ENCODE measurements around the gene LYRM4.

Gene LYRM4

GRCh38 chr6:5159162-5159561, 101.6 kb downstream of the LYRM4 start:
- no peak for TF ChIP-seq CTCF (conservative IDR thresholded peaks at IDR 0.05; ENCODE audit: low read depth, low read length)
- Histone ChIP-seq H4K20me1 (ENCODE audit: insufficient read depth) (no peaks in the 10 kb centered on the region), H3K4me1 (ENCODE audit: low read depth, poor library complexity, severe bottlenecking) (peaks cover 7% of the 10 kb centered on the region), H3K79me2 (ENCODE audit: insufficient read depth, low read depth) (no peaks in the 10 kb centered on the region), H3K9ac (no peak overlapping the region), H3K4me3 (IDR thresholded peaks at IDR 0.05; ENCODE audit: insufficient read depth, low read depth, low read length) (no peak overlapping the region), H3K27ac (no peak overlapping the region), H2AFZ (ENCODE audit: low read depth) (no peak overlapping the region), H3K27me3 (ENCODE audit: insufficient read depth, low read depth) (no peaks in the 10 kb centered on the region), H3K4me2 (no peak overlapping the region), H3K36me3 (ENCODE audit: insufficient read depth) (no peaks in the 10 kb centered on the region)

GRCh38 chr6:5158180-5158579, 102.6 kb downstream of the LYRM4 start:
- Histone ChIP-seq H4K20me1 (ENCODE audit: insufficient read depth) (no peaks in the 10 kb centered on the region), H3K4me1 (ENCODE audit: low read depth, poor library complexity, severe bottlenecking) (no peaks in the 10 kb centered on the region), H3K27me3 (ENCODE audit: insufficient read depth, low read depth) (no peaks in the 10 kb centered on the region), H3K27ac (no peak overlapping the region), H3K4me3 (IDR thresholded peaks at IDR 0.05; ENCODE audit: insufficient read depth, low read depth, low read length) (no peak overlapping the region), H3K9ac (no peak overlapping the region), H3K4me2 (no peak overlapping the region), H3K36me3 (ENCODE audit: insufficient read depth) (no peaks in the 10 kb centered on the region), H2AFZ (ENCODE audit: low read depth) (no peak overlapping the region), H3K79me2 (ENCODE audit: insufficient read depth, low read depth) (no peaks in the 10 kb centered on the region)
- no peak for TF ChIP-seq CTCF (conservative IDR thresholded peaks at IDR 0.05; ENCODE audit: low read depth, low read length)

- H3K4me1 ChIP-seq (ENCODE audit: low read depth, poor library complexity, severe bottlenecking): no peaks in the 10 kb centered on the region
- no peaks in the 10 kb centered on the region for H3K79me2 ChIP-seq (ENCODE audit: insufficient read depth, low read depth)
- TF ChIP-seq CTCF (conservative IDR thresholded peaks at IDR 0.05; ENCODE audit: low read depth, low read length): no peak
- H3K4me2 ChIP-seq: no peak overlapping the region
- no peak overlapping the region for H3K27ac ChIP-seq
- no peak overlapping the region for H3K4me3 ChIP-seq (IDR thresholded peaks at IDR 0.05; ENCODE audit: insufficient read depth, low read depth, low read length)
- no peaks in the 10 kb centered on the region for H4K20me1 ChIP-seq (ENCODE audit: insufficient read depth)
- no peaks in the 10 kb centered on the region for H3K27me3 ChIP-seq (ENCODE audit: insufficient read depth, low read depth)
- H3K9ac ChIP-seq: no peak overlapping the region
- H2AFZ ChIP-seq (ENCODE audit: low read depth): no peak overlapping the region
- H3K36me3 ChIP-seq (ENCODE audit: insufficient read depth): no peaks in the 10 kb centered on the region
Observed at GRCh38 chr6:5157621-5158138, 103.1 kb downstream of the LYRM4 start.

- Histone ChIP-seq H3K27me3 (ENCODE audit: insufficient read depth, low read depth) (no peaks in the 10 kb centered on the region), H3K4me1 (ENCODE audit: low read depth, poor library complexity, severe bottlenecking) (no peaks in the 10 kb centered on the region), H3K79me2 (ENCODE audit: insufficient read depth, low read depth) (no peaks in the 10 kb centered on the region), H3K4me3 (IDR thresholded peaks at IDR 0.05; ENCODE audit: insufficient read depth, low read depth, low read length) (no peak overlapping the region), H3K27ac (no peak overlapping the region), H2AFZ (ENCODE audit: low read depth) (no peak overlapping the region), H4K20me1 (ENCODE audit: insufficient read depth) (no peaks in the 10 kb centered on the region), H3K36me3 (ENCODE audit: insufficient read depth) (no peaks in the 10 kb centered on the region), H3K9ac (no peak overlapping the region), H3K4me2 (no peak overlapping the region)
- no peak for TF ChIP-seq CTCF (conservative IDR thresholded peaks at IDR 0.05; ENCODE audit: low read depth, low read length)
Observed at GRCh38 chr6:5156627-5157026, 104.1 kb downstream of the LYRM4 start.
